Stomach (tissue), 4 donors: ENCODE measurements around the gene IRF1.

ENCODE experiments used
- POLR2A ChIP-seq, 4 donors: fragments of 450-650 bp; IDR thresholded peaks; one replicate each; pipeline ENCODE4 v1.6.1; 2016; ENCODE audit warnings: antibody characterized with exemption in 4 of 4, control low read depth in 2 of 4, mild to moderate bottlenecking in 1 of 4, moderate library complexity in 1 of 4
- TF ChIP-seq, protein P1 (sequence below), 7 experiments: fragments of 450-650 bp in 4 of 7; fragments of 200-600 bp in 3 of 7; sonication (generic) in 3 of 7; IDR thresholded peaks; one replicate each; pipeline ENCODE4 v1.5.1; 2016 to 2019; ENCODE audit warnings: antibody characterized with exemption in 7 of 7, control low read depth in 2 of 7, mild to moderate bottlenecking in 1 of 7

GRCh38 chr5:132466433-132467286 is 23.9 kb downstream of the IRF1 start:
- no peak for TF ChIP-seq POLR2A (IDR thresholded peaks at IDR 0.05)
- TF ChIP-seq, protein P1, sequence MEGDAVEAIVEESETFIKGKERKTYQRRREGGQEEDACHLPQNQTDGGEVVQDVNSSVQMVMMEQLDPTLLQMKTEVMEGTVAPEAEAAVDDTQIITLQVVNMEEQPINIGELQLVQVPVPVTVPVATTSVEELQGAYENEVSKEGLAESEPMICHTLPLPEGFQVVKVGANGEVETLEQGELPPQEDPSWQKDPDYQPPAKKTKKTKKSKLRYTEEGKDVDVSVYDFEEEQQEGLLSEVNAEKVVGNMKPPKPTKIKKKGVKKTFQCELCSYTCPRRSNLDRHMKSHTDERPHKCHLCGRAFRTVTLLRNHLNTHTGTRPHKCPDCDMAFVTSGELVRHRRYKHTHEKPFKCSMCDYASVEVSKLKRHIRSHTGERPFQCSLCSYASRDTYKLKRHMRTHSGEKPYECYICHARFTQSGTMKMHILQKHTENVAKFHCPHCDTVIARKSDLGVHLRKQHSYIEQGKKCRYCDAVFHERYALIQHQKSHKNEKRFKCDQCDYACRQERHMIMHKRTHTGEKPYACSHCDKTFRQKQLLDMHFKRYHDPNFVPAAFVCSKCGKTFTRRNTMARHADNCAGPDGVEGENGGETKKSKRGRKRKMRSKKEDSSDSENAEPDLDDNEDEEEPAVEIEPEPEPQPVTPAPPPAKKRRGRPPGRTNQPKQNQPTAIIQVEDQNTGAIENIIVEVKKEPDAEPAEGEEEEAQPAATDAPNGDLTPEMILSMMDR (IDR thresholded peaks at IDR 0.05), result no peak
